Fibroblast of lung (primary cell): Measurements from ENCODE around the gene TTC9C. TPM values are rescaled to one million over a fixed set of nuclear protein-coding genes. Genes with fewer than 3 reads are reported as not detected.

ENCODE experiments used
- DNase-seq, 2 donors: peaks; one replicate each; pipeline versions ENCODE4 v3.0.0 to v3.0.0-alpha.2; 2010; ENCODE audit warnings: low read depth in 2 of 2
- H2AFZ ChIP-seq: 2 replicates; pipeline ENCODE4 v1.5.1; 2012; ENCODE audit warnings: low read length, control low read depth, inconsistent platforms
- H3K27ac ChIP-seq: 2 replicates; pipeline ENCODE4 v1.5.1; 2011; ENCODE audit warnings: low read length, control low read depth; ENCODE audit not compliant: insufficient read depth
- H3K27me3 ChIP-seq: 2 replicates; pipeline ENCODE4 v1.5.1; 2011; ENCODE audit warnings: mild to moderate bottlenecking, low read length; ENCODE audit not compliant: control insufficient read depth, insufficient read depth
- H3K36me3 ChIP-seq: 2 replicates; pipeline ENCODE4 v1.5.1; 2011; ENCODE audit warnings: low read length; ENCODE audit not compliant: control insufficient read depth, insufficient read depth
- H3K4me1 ChIP-seq: 2 replicates; pipeline ENCODE4 v1.5.1; 2011; ENCODE audit warnings: low read length; ENCODE audit not compliant: control insufficient read depth, insufficient read depth; ENCODE audit errors: extremely low read depth
- H3K4me2 ChIP-seq: 2 replicates; pipeline ENCODE4 v1.5.1; 2011; ENCODE audit warnings: low read length, control low read depth; ENCODE audit not compliant: insufficient read depth; ENCODE audit errors: extremely low read depth
- H3K4me3 ChIP-seq, 4 experiments: fragments of 200-600 bp in 1 of 4; sonication (generic) in 1 of 4; replicated peaks in 1 of 4; 2 replicates each; pipeline ENCODE4 v1.5.1; 2011 to 2016; ENCODE audit warnings: low read length in 4 of 4, low read depth in 3 of 4, mild to moderate bottlenecking in 3 of 4, control low read depth in 2 of 4, inconsistent platforms in 1 of 4, mixed read lengths in 1 of 4; ENCODE audit not compliant: insufficient read depth in 1 of 4; ENCODE audit errors: control extremely low read depth in 1 of 4
- H3K79me2 ChIP-seq: 2 replicates; pipeline ENCODE4 v1.5.1; 2012; ENCODE audit warnings: mild to moderate bottlenecking, low read length, inconsistent platforms; ENCODE audit not compliant: control insufficient read depth, insufficient read depth
- H3K9ac ChIP-seq: 2 replicates; pipeline ENCODE4 v1.5.1; 2011; ENCODE audit warnings: mild to moderate bottlenecking, low read length, control low read depth; ENCODE audit not compliant: insufficient read depth
- H3K9me3 ChIP-seq: 2 replicates; pipeline ENCODE4 v1.5.1; 2012; ENCODE audit warnings: low read depth, low read length; ENCODE audit not compliant: control insufficient read depth, insufficient read depth
- H4K20me1 ChIP-seq: 2 replicates; pipeline ENCODE4 v1.5.1; 2011; ENCODE audit warnings: low read length; ENCODE audit not compliant: control insufficient read depth, insufficient read depth; ENCODE audit errors: extremely low read depth
- CTCF ChIP-seq, 2 donors: IDR thresholded peaks in 1 of 2; conservative IDR thresholded peaks in 1 of 2; 1 replicate in 1 of 2; 2 replicates in 1 of 2; pipeline ENCODE4 v1.5.1; 2011 to 2012; ENCODE audit warnings: low read length in 2 of 2, control low read depth in 1 of 2, inconsistent platforms in 1 of 2, low read depth in 1 of 2, mild to moderate bottlenecking in 1 of 2
- EZH2 ChIP-seq: IDR thresholded peaks from 2 replicates; pipeline ENCODE4 v1.5.1; 2012; ENCODE audit warnings: low read length, control low read depth, mild to moderate bottlenecking; ENCODE audit errors: missing control alignments
- polyA plus RNA-seq, 2 donors: library from polyadenylated mRNA; depleted of rRNA in 1 of 2; stranded (reverse) in 1 of 2; unstranded in 1 of 2; fragments of >200 nt; gene quantifications; 2 replicates each; pipeline ENCODE4 v1.2.1, GENCODE V29; 2011 to 2012; ENCODE audit warnings: missing spikeins in 1 of 2
- total RNA-seq: library from RNA; depleted of rRNA; stranded (reverse); fragments of >200 nt; gene quantifications from 2 replicates; pipeline ENCODE4 v1.2.1, GENCODE V29; 2014

TTC9C gene
- total and polyA plus RNA-seq, 2 donors (not counting 1 experiment from before 2014, with no cell fraction given) = 26.1 to 44.4 TPM

- H3K79me2 ChIP-seq = no peaks in the 10 kb centered on the region
- no peak for DNase-seq
- no peak overlapping the region for H2AFZ ChIP-seq
- H3K4me3 ChIP-seq = peak overlapping the region in 1 of 4 experiments; percentile 63
- no peaks in the 10 kb centered on the region for H4K20me1 ChIP-seq
- H3K9me3 ChIP-seq = no peaks in the 10 kb centered on the region
- no peaks in the 10 kb centered on the region for H3K27me3 ChIP-seq
- H3K36me3 ChIP-seq = peaks cover 13% of the 10 kb centered on the region
- H3K9ac ChIP-seq = no peak overlapping the region
- H3K4me1 ChIP-seq = peaks cover 24% of the 10 kb centered on the region
- H3K27ac ChIP-seq = peak overlapping the region; percentile 93
- TF ChIP-seq CTCF (conservative IDR thresholded peaks at IDR 0.05 in 1 of 2, IDR thresholded peaks at IDR 0.05 in 1 of 2; ENCODE audit: low read depth in 1 of 2, low read length in 2 of 2) = no peak
- no peak for TF ChIP-seq EZH2
- peak overlapping the region; percentile 95 for H3K4me2 ChIP-seq
Measured at GRCh38 chr11:62708392-62708791, 19.9 kb upstream of the TTC9C start.

GRCh38 chr11:62708793-62709192 is 19.5 kb upstream of the TTC9C start:
- H2AFZ ChIP-seq = peak overlapping the region; percentile 32
- no peaks in the 10 kb centered on the region for H3K9me3 ChIP-seq
- H3K79me2 ChIP-seq = no peaks in the 10 kb centered on the region
- TF ChIP-seq CTCF (conservative IDR thresholded peaks at IDR 0.05 in 1 of 2, IDR thresholded peaks at IDR 0.05 in 1 of 2; ENCODE audit: low read depth in 1 of 2, low read length in 2 of 2) (no peak), EZH2 (no peak)
- H3K36me3 ChIP-seq = peaks cover 13% of the 10 kb centered on the region
- peak overlapping the region; percentile 93 for H3K27ac ChIP-seq
- no peaks in the 10 kb centered on the region for H3K27me3 ChIP-seq
- peak overlapping the region; percentile 25 to 66 (median 46) for H3K4me3 ChIP-seq
- no peaks in the 10 kb centered on the region for H4K20me1 ChIP-seq
- H3K9ac ChIP-seq = peak overlapping the region; percentile 5
- no peak for DNase-seq
- peak overlapping the region; percentile 95 for H3K4me2 ChIP-seq
- H3K4me1 ChIP-seq = peaks cover 25% of the 10 kb centered on the region

GRCh38 chr11:62709247-62710000 is 18.9 kb upstream of the TTC9C start:
- Histone ChIP-seq H3K9ac (peak overlapping the region; percentile 59), H3K79me2 (peaks cover 3% of the 10 kb centered on the region), H3K27me3 (no peaks in the 10 kb centered on the region), H4K20me1 (no peaks in the 10 kb centered on the region), H3K27ac (peak overlapping the region; percentile 93), H3K4me2 (peak overlapping the region; percentile 95), H3K9me3 (no peaks in the 10 kb centered on the region), H2AFZ (peak overlapping the region; percentile 83), H3K36me3 (peaks cover 17% of the 10 kb centered on the region), H3K4me3 (peak overlapping the region; percentile 25 to 66 (median 48)), H3K4me1 (peaks cover 26% of the 10 kb centered on the region)
- TF ChIP-seq EZH2 (no peak), CTCF (conservative IDR thresholded peaks at IDR 0.05 in 1 of 2, IDR thresholded peaks at IDR 0.05 in 1 of 2; ENCODE audit: low read depth in 1 of 2, low read length in 2 of 2) (no peak)
- peak; percentile 97 to 98 for DNase-seq
